Prostate gland (tissue), 2 donors: ENCODE data around the gene TTBK1. TPM values are rescaled to one million over a fixed set of nuclear protein-coding genes. Genes with fewer than 3 reads are reported as not detected.
"Not testable (repeated sequence)": the region's sequence is repeated elsewhere in the genome, so short reads cannot be mapped to it uniquely, and the experiment has no call there.

Experiments used
- DNase-seq: peaks from one replicate; pipeline ENCODE4 v3.0.0-alpha.2; 2019; ENCODE audit warnings: low spot score
- H3K27ac ChIP-seq, 2 donors: fragments of 200-600 bp; sonication (generic); 2 replicates each; pipeline ENCODE4 v1.5.1; 2017 to 2019
- H3K27me3 ChIP-seq: fragments of 200-600 bp; sonication (generic); replicated peaks from 2 replicates; pipeline ENCODE4 v1.5.1; 2019; ENCODE audit not compliant: insufficient read depth
- H3K36me3 ChIP-seq, 2 donors: fragments of 200-600 bp; sonication (generic); 1 replicate in 1 of 2; 2 replicates in 1 of 2; pipeline versions ENCODE4 v1.5.1 to v1.8.1; 2017 to 2019
- H3K4me1 ChIP-seq: fragments of 200-600 bp; sonication (generic); replicated peaks from 2 replicates; pipeline ENCODE4 v1.5.1; 2019
- H3K4me3 ChIP-seq, 2 donors: fragments of 200-600 bp; sonication (generic); 2 replicates each; pipeline ENCODE4 v1.5.1; 2017 to 2019
- H3K9me3 ChIP-seq: fragments of 200-600 bp; sonication (generic); 2 replicates; pipeline ENCODE4 v1.5.1; 2017
- POLR2A ChIP-seq: fragments of 450-650 bp; IDR thresholded peaks from one replicate; pipeline ENCODE4 v1.6.1; 2016; ENCODE audit warnings: antibody characterized with exemption, mild to moderate bottlenecking
- POLR2AphosphoS5 ChIP-seq: sonication (generic); formaldehyde crosslinking; IDR thresholded peaks from one replicate; pipeline ENCODE4 v1.6.1; 2017; ENCODE audit warnings: antibody characterized with exemption
- WGBS: methylation state at CpG from one replicate; pipeline ENCODE4 v1.1.5; 2018; 5-methylcytosine and 5-hydroxymethylcytosine counted together
- intact Hi-C: fragments of 100-400 bp; cut with DNase I; formaldehyde crosslinking; loops from one replicate; pipeline ENCODE4 v1.14.2; 2022
- total RNA-seq, 2 donors: library from RNA; depleted of rRNA; stranded (reverse); fragments of >200 nt; gene quantifications; one replicate each; pipeline ENCODE4 v1.1.0, GENCODE V29; 2016
- TF ChIP-seq, protein P1 (sequence below), 4 experiments: fragments of 200-600 bp in 2 of 4; fragments of 450-650 bp in 2 of 4; sonication (generic) in 2 of 4; IDR thresholded peaks; 1 replicate in 3 of 4; 2 replicates in 1 of 4; pipeline ENCODE4 v1.5.1; 2016 to 2019; ENCODE audit warnings: antibody characterized with exemption in 4 of 4, mild to moderate bottlenecking in 2 of 4, moderate library complexity in 2 of 4

TTBK1 gene
- total RNA-seq, 2 donors from 2014 or later, result 0.18 to 0.62 TPM

- 89% methylated on average over 15 of the region's 15 CpGs for WGBS
- Histone ChIP-seq H3K36me3 (no peaks in the 10 kb centered on the region), H3K4me3 (no peak overlapping the region), H3K9me3 (no peaks in the 10 kb centered on the region), H3K27me3 (no peaks in the 10 kb centered on the region), H3K27ac (no peak overlapping the region), H3K4me1 (no peaks in the 10 kb centered on the region)
- intact Hi-C loops, result no loop called here
- DNase-seq, result no peak
- TF ChIP-seq, protein P1, sequence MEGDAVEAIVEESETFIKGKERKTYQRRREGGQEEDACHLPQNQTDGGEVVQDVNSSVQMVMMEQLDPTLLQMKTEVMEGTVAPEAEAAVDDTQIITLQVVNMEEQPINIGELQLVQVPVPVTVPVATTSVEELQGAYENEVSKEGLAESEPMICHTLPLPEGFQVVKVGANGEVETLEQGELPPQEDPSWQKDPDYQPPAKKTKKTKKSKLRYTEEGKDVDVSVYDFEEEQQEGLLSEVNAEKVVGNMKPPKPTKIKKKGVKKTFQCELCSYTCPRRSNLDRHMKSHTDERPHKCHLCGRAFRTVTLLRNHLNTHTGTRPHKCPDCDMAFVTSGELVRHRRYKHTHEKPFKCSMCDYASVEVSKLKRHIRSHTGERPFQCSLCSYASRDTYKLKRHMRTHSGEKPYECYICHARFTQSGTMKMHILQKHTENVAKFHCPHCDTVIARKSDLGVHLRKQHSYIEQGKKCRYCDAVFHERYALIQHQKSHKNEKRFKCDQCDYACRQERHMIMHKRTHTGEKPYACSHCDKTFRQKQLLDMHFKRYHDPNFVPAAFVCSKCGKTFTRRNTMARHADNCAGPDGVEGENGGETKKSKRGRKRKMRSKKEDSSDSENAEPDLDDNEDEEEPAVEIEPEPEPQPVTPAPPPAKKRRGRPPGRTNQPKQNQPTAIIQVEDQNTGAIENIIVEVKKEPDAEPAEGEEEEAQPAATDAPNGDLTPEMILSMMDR (IDR thresholded peaks at IDR 0.05), result no peak
- TF ChIP-seq POLR2A (no peak), POLR2AphosphoS5 (no peak)
Measured at GRCh38 chr6:43301081-43301870, 58.0 kb downstream of the TTBK1 start.

DNA sequence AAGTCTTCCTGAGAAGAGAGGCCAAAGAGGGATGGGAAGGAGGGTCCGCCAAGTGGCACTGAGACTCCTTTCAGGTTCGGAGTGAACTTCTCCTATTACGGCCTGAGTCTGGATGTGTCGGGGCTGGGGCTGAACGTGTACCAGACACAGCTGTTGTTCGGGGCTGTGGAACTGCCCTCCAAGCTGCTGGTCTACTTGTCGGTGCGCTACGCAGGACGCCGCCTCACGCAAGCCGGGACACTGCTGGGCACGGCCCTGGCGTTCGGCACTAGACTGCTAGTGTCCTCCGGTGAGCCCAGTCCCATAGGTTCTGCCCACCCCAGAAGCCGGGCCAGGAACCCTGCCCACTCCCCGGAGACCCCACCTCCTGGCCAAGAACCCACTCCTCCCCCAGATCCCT lies 58.8 kb downstream of the TTBK1 start:
- TF ChIP-seq, protein P1 (IDR thresholded peaks at IDR 0.05), result no peak
- TF ChIP-seq POLR2AphosphoS5 (no peak), POLR2A (no peak)
- no peaks in the 10 kb centered on the region for H3K4me1 ChIP-seq
- H3K36me3 ChIP-seq, result no peaks in the 10 kb centered on the region
- H3K27ac ChIP-seq, result no peak overlapping the region
- intact Hi-C loops, result no loop called here
- 77% methylated on average over 18 of the region's 19 CpGs for WGBS
- DNase-seq, result no peak
- no peak overlapping the region for H3K4me3 ChIP-seq
- no peaks in the 10 kb centered on the region for H3K27me3 ChIP-seq
- no peaks in the 10 kb centered on the region for H3K9me3 ChIP-seq

GRCh38 chr6:43303006-43303405 lies 59.7 kb downstream of the TTBK1 start:
- H3K36me3 ChIP-seq, DNase-seq, H3K27me3 ChIP-seq, H3K27ac ChIP-seq, H3K4me1 ChIP-seq, intact Hi-C loops, H3K4me3 ChIP-seq, H3K9me3 ChIP-seq: not testable (repeated sequence)
- WGBS, result 89% methylated on average over 11 of the region's 11 CpGs

GRCh38 chr6:43303751-43304331 lies 60.6 kb downstream of the TTBK1 start:
- Histone ChIP-seq H3K4me3 (no peak overlapping the region), H3K4me1 (no peaks in the 10 kb centered on the region), H3K36me3 (no peaks in the 10 kb centered on the region), H3K27ac (no peak overlapping the region), H3K9me3 (no peaks in the 10 kb centered on the region), H3K27me3 (no peaks in the 10 kb centered on the region)
- WGBS, result 63% methylated on average over 8 of the region's 8 CpGs
- intact Hi-C loops, result no loop called here
- no peak for DNase-seq
- TF ChIP-seq POLR2AphosphoS5 (no peak), POLR2A (no peak)
- TF ChIP-seq, protein P1 (IDR thresholded peaks at IDR 0.05), result no peak

- Histone ChIP-seq H3K9me3 (no peaks in the 10 kb centered on the region), H3K4me3 (no peak overlapping the region), H3K27ac (no peak overlapping the region), H3K27me3 (no peaks in the 10 kb centered on the region), H3K36me3 (no peaks in the 10 kb centered on the region), H3K4me1 (no peaks in the 10 kb centered on the region)
- no peak for TF ChIP-seq POLR2AphosphoS5
- TF ChIP-seq POLR2A, result no peak
- TF ChIP-seq, protein P1 (IDR thresholded peaks at IDR 0.05), result no peak
- WGBS, result 79% methylated on average over 3 of the region's 3 CpGs
- no peak for DNase-seq
- intact Hi-C loops, result no loop called here
Measured at GRCh38 chr6:43304361-43304760, 61.1 kb downstream of the TTBK1 start.
